Lower leg skin (tissue), 4 donors: Measurements from ENCODE around the gene GGACT. TPM values are rescaled to one million over a fixed set of nuclear protein-coding genes. Genes with fewer than 3 reads are reported as not detected.
"Not testable (repeated sequence)": the region's sequence is repeated elsewhere in the genome, so short reads cannot be mapped to it uniquely, and the experiment has no call there.

Experiments used
- DNase-seq, 2 donors: peaks; one replicate each; pipeline ENCODE4 v3.0.0-alpha.2; 2019; ENCODE audit warnings: low spot score in 2 of 2
- H3K4me3 ChIP-seq: fragments of 200-600 bp; sonication (generic); 2 replicates; pipeline ENCODE4 v1.5.1; 2017; ENCODE audit warnings: mild to moderate bottlenecking, low read depth; ENCODE audit not compliant: poor library complexity, severe bottlenecking
- CTCF ChIP-seq, 3 donors: fragments of 450-650 bp; IDR thresholded peaks; one replicate each; pipeline ENCODE4 v1.5.1; 2016; ENCODE audit warnings: antibody characterized with exemption in 3 of 3, mild to moderate bottlenecking in 3 of 3, moderate library complexity in 2 of 3
- POLR2A ChIP-seq, 2 donors: fragments of 450-650 bp; IDR thresholded peaks; one replicate each; pipeline ENCODE4 v1.6.1; 2016 to 2017; ENCODE audit warnings: antibody characterized with exemption in 2 of 2, mild to moderate bottlenecking in 1 of 2, moderate library complexity in 1 of 2
- WGBS, 2 donors: methylation state at CpG; one replicate each; pipeline ENCODE4 v1.1.5; 2018; 5-methylcytosine and 5-hydroxymethylcytosine counted together
- intact Hi-C: fragments of 100-400 bp; cut with DNase I; formaldehyde crosslinking; loops from one replicate; pipeline ENCODE4 v1.15.0; 2023; ENCODE audit warnings: low total_unique reads
- total RNA-seq, 4 donors: library from RNA; depleted of rRNA; stranded (reverse); fragments of >200 nt; gene quantifications; one replicate each; pipeline ENCODE4 v1.1.0, GENCODE V29; 2016

Gene GGACT
- total RNA-seq, 4 donors from 2014 or later = 1.5 to 3.6 (median 2.6) TPM

- TF ChIP-seq CTCF (IDR thresholded peaks at IDR 0.05) = no peak
- no peak for TF ChIP-seq POLR2A (IDR thresholded peaks at IDR 0.05)
- 91 to 92% methylated on average over 9 of the region's 9 CpGs for WGBS, 2 donors
- no peak overlapping the region for H3K4me3 ChIP-seq
- DNase-seq = no peak
- intact Hi-C loops = no loop called here
These were observed 60.9 kb downstream of the GGACT start for GRCh38 chr13:100527644-100528043.

- H3K4me3 ChIP-seq = no peak overlapping the region
- 84 to 87% methylated on average over 27 of the region's 27 CpGs for WGBS, 2 donors
- intact Hi-C loops = no loop called here
- no peak for DNase-seq
- no peak for TF ChIP-seq CTCF (IDR thresholded peaks at IDR 0.05)
- no peak for TF ChIP-seq POLR2A (IDR thresholded peaks at IDR 0.05)
These were observed 62.1 kb downstream of the GGACT start for GRCh38 chr13:100526318-100527000.

- TF ChIP-seq CTCF (IDR thresholded peaks at IDR 0.05) (no peak), POLR2A (IDR thresholded peaks at IDR 0.05) (no peak)
- no peak overlapping the region for H3K4me3 ChIP-seq
- intact Hi-C loops = no loop called here
- 83 to 85% methylated on average over 16 to 17 of the region's 17 CpGs for WGBS, 2 donors
- DNase-seq = no peak
These were observed 62.9 kb downstream of the GGACT start for GRCh38 chr13:100525453-100526317.

GRCh38 chr13:100524688-100525087 lies 63.9 kb downstream of the GGACT start:
- DNase-seq, intact Hi-C loops, H3K4me3 ChIP-seq: not testable (repeated sequence)
- WGBS, 2 donors = 92 to 94% methylated on average over 5 of the region's 5 CpGs

- TF ChIP-seq POLR2A (IDR thresholded peaks at IDR 0.05) (no peak), CTCF (IDR thresholded peaks at IDR 0.05) (no peak)
- WGBS, 2 donors = 82 to 89% methylated on average over 8 of the region's 8 CpGs
- intact Hi-C loops = no loop called here
- H3K4me3 ChIP-seq = no peak overlapping the region
- DNase-seq = no peak
These were observed 64.6 kb downstream of the GGACT start for GRCh38 chr13:100523981-100524386.

- H3K4me3 ChIP-seq = no peak overlapping the region
- no peak for DNase-seq
- 88 to 95% methylated on average over 14 of the region's 14 CpGs for WGBS, 2 donors
- intact Hi-C loops = no loop called here
- TF ChIP-seq CTCF (IDR thresholded peaks at IDR 0.05) (no peak), POLR2A (IDR thresholded peaks at IDR 0.05) (no peak)
These were observed 65.2 kb downstream of the GGACT start for GRCh38 chr13:100523411-100523810.
